Nephron (organoid): ENCODE results near the gene ARHGEF10L.

Experiments
- H3K27ac Mint-ChIP-seq, 3 experiments: 2 replicates each; pipeline ENCODE4 v1.8.0; 2020; ENCODE audit warnings: mixed read lengths in 3 of 3, mild to moderate bottlenecking in 2 of 3, moderate library complexity in 1 of 3
- H3K27me3 Mint-ChIP-seq: 2 replicates; pipeline ENCODE4 v1.8.0; 2021; ENCODE audit warnings: low read depth, mild to moderate bottlenecking, moderate library complexity, mixed read lengths
- H3K36me3 Mint-ChIP-seq: 2 replicates; pipeline ENCODE4 v1.8.0; 2020; ENCODE audit warnings: low read depth, mixed read lengths
- H3K4me1 Mint-ChIP-seq: 2 replicates; pipeline ENCODE4 v1.8.0; 2020; ENCODE audit warnings: mixed read lengths
- H3K4me3 Mint-ChIP-seq, 3 experiments: 2 replicates each; pipeline ENCODE4 v1.8.0; 2020; ENCODE audit warnings: mild to moderate bottlenecking in 3 of 3, mixed read lengths in 3 of 3, moderate library complexity in 2 of 3
- H3K9me3 Mint-ChIP-seq: 2 replicates; pipeline ENCODE4 v1.8.0; 2020; ENCODE audit warnings: mixed read lengths
- TF ChIP-seq, protein P1 (sequence below), 3 experiments: fragments of 200-600 bp; sonication (generic); IDR thresholded peaks; one replicate each; pipeline ENCODE4 v1.5.0; 2021; ENCODE audit warnings: antibody characterized with exemption in 3 of 3; ENCODE audit not compliant: unreplicated experiment in 3 of 3

Gene ARHGEF10L

DNA sequence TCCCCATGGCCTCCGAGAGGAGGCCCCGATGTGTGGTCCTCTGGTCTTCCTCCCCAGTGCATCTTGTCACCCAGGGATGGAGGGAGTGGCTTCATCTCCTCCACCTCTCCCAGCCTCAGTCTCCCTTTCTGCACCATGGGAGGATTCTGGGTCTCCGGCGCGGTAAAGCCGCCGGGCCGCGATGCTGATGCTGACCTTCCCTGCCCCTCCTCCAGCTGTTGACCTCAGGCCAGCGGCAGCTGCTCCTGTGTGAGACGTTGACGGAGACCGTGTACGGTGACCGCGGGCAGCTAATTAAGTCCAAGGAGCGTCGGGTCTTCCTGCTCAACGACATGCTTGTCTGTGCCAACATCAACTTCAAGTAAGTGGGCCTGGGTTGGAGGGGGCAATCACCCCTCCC is 92.6 kb downstream of the ARHGEF10L start:
- H3K9me3 Mint-ChIP-seq = no peaks in the 10 kb centered on the region
- no peak overlapping the region for H3K4me3 Mint-ChIP-seq
- no peaks in the 10 kb centered on the region for H3K4me1 Mint-ChIP-seq
- H3K27ac Mint-ChIP-seq = no peak overlapping the region
- TF ChIP-seq, protein P1, sequence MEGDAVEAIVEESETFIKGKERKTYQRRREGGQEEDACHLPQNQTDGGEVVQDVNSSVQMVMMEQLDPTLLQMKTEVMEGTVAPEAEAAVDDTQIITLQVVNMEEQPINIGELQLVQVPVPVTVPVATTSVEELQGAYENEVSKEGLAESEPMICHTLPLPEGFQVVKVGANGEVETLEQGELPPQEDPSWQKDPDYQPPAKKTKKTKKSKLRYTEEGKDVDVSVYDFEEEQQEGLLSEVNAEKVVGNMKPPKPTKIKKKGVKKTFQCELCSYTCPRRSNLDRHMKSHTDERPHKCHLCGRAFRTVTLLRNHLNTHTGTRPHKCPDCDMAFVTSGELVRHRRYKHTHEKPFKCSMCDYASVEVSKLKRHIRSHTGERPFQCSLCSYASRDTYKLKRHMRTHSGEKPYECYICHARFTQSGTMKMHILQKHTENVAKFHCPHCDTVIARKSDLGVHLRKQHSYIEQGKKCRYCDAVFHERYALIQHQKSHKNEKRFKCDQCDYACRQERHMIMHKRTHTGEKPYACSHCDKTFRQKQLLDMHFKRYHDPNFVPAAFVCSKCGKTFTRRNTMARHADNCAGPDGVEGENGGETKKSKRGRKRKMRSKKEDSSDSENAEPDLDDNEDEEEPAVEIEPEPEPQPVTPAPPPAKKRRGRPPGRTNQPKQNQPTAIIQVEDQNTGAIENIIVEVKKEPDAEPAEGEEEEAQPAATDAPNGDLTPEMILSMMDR (IDR thresholded peaks at IDR 0.05; ENCODE audit: unreplicated experiment in 3 of 3) = no peak
- H3K27me3 Mint-ChIP-seq = no peaks in the 10 kb centered on the region
- H3K36me3 Mint-ChIP-seq = peaks cover 29% of the 10 kb centered on the region

DNA sequence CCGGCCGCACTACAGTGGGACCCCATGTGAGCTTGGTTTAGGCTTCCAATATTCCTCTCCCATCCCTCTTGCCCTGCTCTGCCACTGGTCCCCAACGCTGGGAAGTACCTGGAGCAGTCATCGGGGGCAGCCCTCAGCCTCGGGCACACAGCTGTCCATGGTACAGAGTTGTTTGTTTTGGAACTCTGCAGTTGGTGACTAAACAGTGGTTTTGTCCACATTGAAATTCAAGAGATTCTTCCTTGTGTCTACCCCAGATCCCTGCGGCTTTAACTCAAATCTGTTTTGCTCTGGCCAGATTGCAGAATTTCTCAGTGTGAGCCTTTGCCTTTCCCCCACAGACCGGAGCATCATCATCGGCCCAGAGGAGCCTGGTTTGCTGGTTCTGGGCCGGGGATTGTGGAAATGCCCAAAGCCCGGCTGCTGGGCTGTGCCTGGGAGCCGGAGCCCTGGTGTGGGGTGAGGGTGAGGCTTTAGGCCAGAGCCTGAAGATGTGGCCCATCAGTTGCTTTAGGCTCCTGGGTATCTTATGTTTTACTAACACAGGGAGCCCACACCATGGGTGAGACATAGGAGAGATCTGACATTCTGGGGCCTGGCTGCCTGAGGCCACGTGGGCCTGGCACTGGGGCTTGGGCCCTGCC is 93.2 kb downstream of the ARHGEF10L start:
- TF ChIP-seq, protein P1 (IDR thresholded peaks at IDR 0.05; ENCODE audit: unreplicated experiment in 3 of 3) = no peak
- H3K27me3 Mint-ChIP-seq = no peaks in the 10 kb centered on the region
- no peaks in the 10 kb centered on the region for H3K4me1 Mint-ChIP-seq

DNA sequence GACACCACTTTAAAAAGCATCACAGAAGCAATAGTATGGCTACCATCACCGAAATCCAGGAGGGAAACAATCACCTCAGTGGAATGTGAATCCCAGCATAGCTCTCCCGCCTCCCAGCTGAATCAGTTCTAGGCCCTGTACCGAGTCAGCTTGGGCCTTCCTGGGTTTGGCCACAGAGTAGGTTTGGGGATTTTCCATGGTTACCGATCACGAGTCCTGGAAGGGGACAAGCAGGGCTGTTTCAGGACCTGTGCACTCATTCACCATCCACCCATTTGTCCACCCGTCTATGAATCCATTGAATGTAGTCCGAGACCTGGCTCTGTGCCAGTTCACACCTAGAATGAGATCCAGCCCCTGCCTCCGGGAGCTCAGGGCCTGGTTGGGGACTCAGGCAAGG is 94.2 kb downstream of the ARHGEF10L start:
- no peak overlapping the region for H3K4me3 Mint-ChIP-seq
- H3K36me3 Mint-ChIP-seq = peaks cover 40% of the 10 kb centered on the region
- no peaks in the 10 kb centered on the region for H3K9me3 Mint-ChIP-seq
- H3K4me1 Mint-ChIP-seq = no peaks in the 10 kb centered on the region
- no peak overlapping the region for H3K27ac Mint-ChIP-seq
- no peaks in the 10 kb centered on the region for H3K27me3 Mint-ChIP-seq
- TF ChIP-seq, protein P1 (IDR thresholded peaks at IDR 0.05; ENCODE audit: unreplicated experiment in 3 of 3) = no peak

More for the DNA sequence above, 93.2 kb downstream of the ARHGEF10L start:
- H3K9me3 Mint-ChIP-seq = no peaks in the 10 kb centered on the region
- H3K27ac Mint-ChIP-seq = no peak overlapping the region
- H3K36me3 Mint-ChIP-seq = peaks cover 34% of the 10 kb centered on the region
- H3K4me3 Mint-ChIP-seq = no peak overlapping the region

DNA sequence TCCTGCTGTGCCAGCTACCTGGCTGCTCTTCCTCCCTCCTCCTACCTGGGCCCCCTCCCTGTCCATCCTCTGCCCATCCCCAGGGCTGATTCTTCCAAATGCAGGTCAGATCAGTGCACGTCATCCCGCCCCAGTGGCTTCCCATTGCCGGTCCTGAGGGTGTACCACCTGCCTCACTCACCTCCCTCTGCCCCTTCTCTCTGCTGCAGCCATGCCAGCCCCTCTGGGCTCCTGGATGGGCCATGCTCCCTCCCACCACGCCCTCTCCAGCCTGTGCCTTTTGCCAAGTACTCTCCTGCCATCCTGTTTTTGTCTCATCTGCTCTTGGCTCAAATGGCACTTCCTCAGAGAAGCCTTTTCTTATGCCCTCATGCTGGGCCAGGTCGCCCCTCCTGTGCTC is 95.8 kb downstream of the ARHGEF10L start:
- Mint-ChIP-seq H3K4me1 (no peaks in the 10 kb centered on the region), H3K9me3 (no peaks in the 10 kb centered on the region), H3K36me3 (peaks cover 53% of the 10 kb centered on the region), H3K4me3 (no peak overlapping the region), H3K27ac (no peak overlapping the region), H3K27me3 (no peaks in the 10 kb centered on the region)
- TF ChIP-seq, protein P1 (IDR thresholded peaks at IDR 0.05; ENCODE audit: unreplicated experiment in 3 of 3) = no peak

DNA sequence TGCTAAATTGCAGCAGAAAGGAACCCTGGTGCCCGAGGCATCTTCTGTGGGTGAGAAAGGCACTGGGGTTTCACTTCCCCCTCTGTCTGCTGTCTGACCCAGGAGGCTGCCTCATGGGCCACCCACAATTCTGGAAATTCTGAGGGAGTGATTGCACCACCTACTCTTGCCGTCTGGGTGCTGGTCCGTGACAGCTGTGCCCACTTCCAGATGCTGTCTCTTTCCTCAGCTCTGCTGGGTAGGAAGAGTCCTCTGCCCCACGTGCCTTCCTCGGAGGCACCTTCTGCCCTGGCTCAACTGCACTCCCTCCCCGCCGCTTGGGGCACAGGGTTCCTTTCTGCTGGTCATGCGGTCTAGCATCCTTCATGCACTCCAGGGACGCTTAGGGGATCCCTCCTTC is 96.3 kb downstream of the ARHGEF10L start:
- Mint-ChIP-seq H3K9me3 (no peaks in the 10 kb centered on the region), H3K4me3 (no peak overlapping the region), H3K36me3 (peaks cover 56% of the 10 kb centered on the region), H3K27ac (no peak overlapping the region), H3K4me1 (no peaks in the 10 kb centered on the region), H3K27me3 (no peaks in the 10 kb centered on the region)
- TF ChIP-seq, protein P1 (IDR thresholded peaks at IDR 0.05; ENCODE audit: unreplicated experiment in 3 of 3) = no peak

DNA sequence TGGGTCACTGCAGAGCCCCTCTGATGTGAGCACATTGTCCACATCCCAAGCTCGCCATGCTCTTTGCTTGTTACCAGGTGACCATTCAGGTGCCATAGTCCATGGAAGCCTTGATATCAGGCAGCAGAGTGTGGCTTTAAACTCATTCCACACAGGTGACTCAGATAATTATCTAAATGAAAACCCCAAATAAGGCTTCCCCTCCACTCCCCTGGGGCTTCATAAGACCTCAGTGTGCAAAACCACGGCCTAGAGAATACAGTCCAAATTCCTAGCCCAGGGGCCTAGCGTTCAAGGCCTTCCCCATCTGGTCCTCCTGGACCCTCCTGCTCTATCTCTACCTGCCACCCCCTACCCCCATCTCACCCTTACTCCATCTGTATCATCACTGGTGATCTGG is 97.1 kb downstream of the ARHGEF10L start:
- Mint-ChIP-seq H3K27ac (no peak overlapping the region), H3K36me3 (peaks cover 56% of the 10 kb centered on the region), H3K4me1 (no peaks in the 10 kb centered on the region), H3K9me3 (no peaks in the 10 kb centered on the region), H3K27me3 (no peaks in the 10 kb centered on the region), H3K4me3 (no peak overlapping the region)
- TF ChIP-seq, protein P1 (IDR thresholded peaks at IDR 0.05; ENCODE audit: unreplicated experiment in 3 of 3) = no peak
